AML-193 (cell line): Measurements from ENCODE around the gene SIPA1L3.

Experiments
- DNase-seq, 2 experiments: peaks; one replicate each; lab custom pipeline; 2025; lab: John Stamatoyannopoulos, UW

Gene SIPA1L3

GRCh38 chr19:37942516-37942902 is 35.5 kb downstream of the SIPA1L3 start:
- DNase-seq, result no peak

- no peak for DNase-seq
Measured at GRCh38 chr19:37943480-37943879, 36.5 kb downstream of the SIPA1L3 start.

GRCh38 chr19:37946132-37946531 is 39.1 kb downstream of the SIPA1L3 start:
- no peak for DNase-seq

- DNase-seq, result no peak
Measured at GRCh38 chr19:37947778-37948177, 40.8 kb downstream of the SIPA1L3 start.

GRCh38 chr19:37948362-37948761 is 41.4 kb downstream of the SIPA1L3 start:
- no peak for DNase-seq

- no peak for DNase-seq
Measured at GRCh38 chr19:37950471-37951175, 43.6 kb downstream of the SIPA1L3 start.

- no peak for DNase-seq
Measured at GRCh38 chr19:37951816-37952210, 44.8 kb downstream of the SIPA1L3 start.

- no peak for DNase-seq
Measured at GRCh38 chr19:37953171-37953917, 46.3 kb downstream of the SIPA1L3 start.

- DNase-seq, result no peak
Measured at GRCh38 chr19:37953918-37954303, 46.9 kb downstream of the SIPA1L3 start.

GRCh38 chr19:37954421-37954874 is 47.4 kb downstream of the SIPA1L3 start:
- no peak for DNase-seq

- no peak for DNase-seq
Measured at GRCh38 chr19:37955986-37956385, 49.0 kb downstream of the SIPA1L3 start.

GRCh38 chr19:37957176-37957575 is 50.2 kb downstream of the SIPA1L3 start:
- no peak for DNase-seq

GRCh38 chr19:37959665-37960114 is 52.7 kb downstream of the SIPA1L3 start:
- no peak for DNase-seq

GRCh38 chr19:37961198-37961597 is 54.2 kb downstream of the SIPA1L3 start:
- no peak for DNase-seq

- no peak for DNase-seq
Measured at GRCh38 chr19:37963190-37963936, 56.4 kb downstream of the SIPA1L3 start.

- DNase-seq, result no peak
Measured at GRCh38 chr19:37964109-37964508, 57.1 kb downstream of the SIPA1L3 start.

- DNase-seq, result no peak
Measured at GRCh38 chr19:37966211-37966661, 59.2 kb downstream of the SIPA1L3 start.

- no peak for DNase-seq
Measured at GRCh38 chr19:37966662-37967231, 59.7 kb downstream of the SIPA1L3 start.

GRCh38 chr19:37969695-37970094 is 62.7 kb downstream of the SIPA1L3 start:
- DNase-seq, result no peak

- DNase-seq, result no peak
Measured at GRCh38 chr19:37970699-37971098, 63.7 kb downstream of the SIPA1L3 start.

- DNase-seq, result no peak
Measured at GRCh38 chr19:37972803-37973202, 65.8 kb downstream of the SIPA1L3 start.

GRCh38 chr19:37973666-37974065 is 66.7 kb downstream of the SIPA1L3 start:
- DNase-seq, result no peak
